CD4-positive, alpha-beta T cell treated with Interleukin-15 for 4 hours (primary cell): ENCODE data around the gene KDM3B.
"Not testable (repeated sequence)": the region's sequence is repeated elsewhere in the genome, so short reads cannot be mapped to it uniquely, and the experiment has no call there.

Source experiments
- DNase-seq: peaks from one replicate; pipeline ENCODE4 v3.0.0-alpha.2; 2020; ENCODE audit warnings: low spot score

Gene KDM3B

DNA sequence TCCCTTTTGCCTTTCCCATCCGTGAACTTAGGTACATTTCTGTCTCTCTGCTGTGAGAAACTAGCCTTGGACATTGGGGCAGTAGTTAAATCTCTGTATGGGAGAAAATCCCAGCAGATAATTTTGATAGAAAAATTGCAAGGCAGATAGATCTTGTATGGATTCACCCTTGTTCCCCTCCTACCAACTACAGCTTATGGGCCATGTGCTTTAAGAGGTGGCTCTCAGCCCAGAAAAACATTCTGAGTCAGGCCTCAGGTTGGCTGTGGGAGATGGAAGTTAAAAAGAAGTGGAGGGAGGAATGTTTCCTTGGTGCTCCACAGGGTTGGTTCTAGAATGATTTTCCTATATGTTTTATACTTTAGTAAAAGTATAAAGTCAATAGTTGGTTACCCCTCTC is 1.4 kb upstream of the KDM3B start:
- no peak for DNase-seq

DNA sequence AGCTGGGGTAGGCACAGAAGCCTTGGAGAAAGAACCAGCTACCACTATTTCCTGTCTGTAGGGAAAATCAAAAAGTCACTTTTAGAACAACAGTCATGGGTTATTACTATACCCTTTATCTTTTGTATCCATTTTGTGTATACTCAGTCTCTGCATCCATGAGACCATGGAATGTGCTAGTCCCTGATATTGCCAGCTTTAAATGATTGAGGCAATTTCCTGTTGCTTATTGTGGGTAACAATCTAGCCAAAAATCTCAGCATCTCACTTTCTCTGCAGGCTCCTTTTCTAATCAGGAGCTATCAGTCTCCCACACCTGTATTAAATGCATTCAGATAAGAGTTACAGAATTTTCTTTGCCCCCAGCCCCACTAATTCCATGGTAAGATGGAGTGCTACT is 968 bp upstream of the KDM3B start:
- DNase-seq = no peak

DNA sequence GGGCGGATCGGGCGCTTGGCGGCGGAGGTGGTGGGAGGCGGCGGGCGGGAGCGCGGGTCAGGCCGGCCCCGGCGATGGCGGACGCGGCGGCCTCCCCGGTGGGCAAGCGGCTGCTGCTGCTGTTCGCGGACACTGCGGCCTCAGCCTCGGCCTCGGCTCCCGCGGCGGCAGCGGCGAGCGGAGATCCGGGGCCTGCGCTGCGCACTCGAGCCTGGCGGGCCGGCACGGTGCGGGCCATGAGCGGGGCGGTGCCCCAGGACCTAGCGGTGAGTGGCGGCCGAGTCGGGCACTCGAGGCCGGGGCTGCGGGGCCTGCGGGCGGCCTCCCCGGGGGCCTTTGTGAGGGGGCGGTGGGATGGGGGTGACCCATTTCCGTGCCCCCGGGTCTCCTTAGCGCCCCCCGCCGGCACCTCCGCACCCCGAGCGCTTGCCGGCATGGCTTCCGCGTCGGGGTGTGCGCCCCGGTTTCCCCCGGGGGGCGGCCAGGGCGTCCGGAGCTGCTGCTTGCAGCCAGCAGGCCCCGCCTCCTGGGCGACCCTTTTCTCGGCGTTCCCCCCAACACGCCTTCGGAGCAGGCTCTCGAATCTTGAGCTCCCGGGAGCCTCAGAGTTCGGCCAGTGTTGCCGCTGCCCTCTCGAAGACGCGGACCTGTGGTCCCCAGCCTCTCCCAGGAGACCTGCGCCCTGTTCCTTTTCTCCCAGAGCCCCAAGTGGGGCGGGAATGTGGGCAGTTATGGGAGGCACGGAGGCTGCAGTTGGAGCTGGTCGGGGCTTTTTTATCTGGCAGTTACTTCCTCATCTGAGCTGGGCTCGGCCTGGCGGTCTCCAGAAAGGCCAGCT is 456 bp downstream of the KDM3B start:
- DNase-seq = peak; percentile 68

- peak; percentile 30 for DNase-seq
These were observed 1.1 kb downstream of the KDM3B start for GRCh38 chr5:138353560-138354080.

DNA sequence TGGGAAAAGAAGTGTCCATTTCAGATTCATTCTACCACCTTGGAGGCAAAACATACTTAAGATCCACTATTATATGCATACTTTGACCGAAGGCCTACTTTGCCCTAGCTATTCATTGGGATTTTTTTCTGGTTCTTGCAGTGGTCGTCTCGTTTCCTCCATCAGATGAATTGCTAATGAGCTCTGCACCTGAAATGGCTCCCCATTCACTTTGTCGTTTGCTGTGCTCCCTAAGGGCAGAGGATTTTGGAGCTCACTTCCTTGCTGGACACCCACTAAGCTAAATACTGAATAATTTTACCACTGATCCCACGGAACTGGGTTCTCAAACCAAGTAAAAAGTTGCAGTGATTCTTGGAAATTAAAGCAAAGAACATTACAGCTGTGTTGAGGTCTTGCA is 1.9 kb downstream of the KDM3B start:
- DNase-seq = no peak

DNA sequence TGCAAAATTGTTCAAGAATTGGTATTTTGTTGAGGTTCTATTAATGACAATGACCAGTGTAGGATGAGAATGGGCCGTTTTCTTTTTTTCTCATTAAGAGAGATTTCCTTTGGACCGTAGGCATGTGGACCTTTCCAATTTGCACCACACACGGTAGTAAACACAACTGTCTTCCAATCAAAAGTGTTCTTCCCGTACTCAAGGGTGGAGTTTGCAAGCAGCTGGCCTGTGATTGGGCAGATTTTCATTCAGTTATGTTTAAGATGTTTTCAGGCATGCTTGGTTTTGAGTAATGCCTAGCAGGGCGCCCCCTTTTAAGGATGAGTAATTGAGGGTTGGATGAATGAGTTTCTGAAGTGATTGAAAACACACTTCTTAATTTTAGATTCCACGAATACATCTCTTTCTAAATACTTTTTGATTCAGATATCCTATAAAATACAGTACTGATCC is 2.5 kb downstream of the KDM3B start:
- DNase-seq = peak; percentile 79

GRCh38 chr5:138359621-138360020 is 7.1 kb downstream of the KDM3B start:
- DNase-seq = no peak

GRCh38 chr5:138360941-138361452 is 8.5 kb downstream of the KDM3B start:
- no peak for DNase-seq

- DNase-seq = no peak
These were observed 12.1 kb downstream of the KDM3B start for GRCh38 chr5:138364576-138364975.

DNA sequence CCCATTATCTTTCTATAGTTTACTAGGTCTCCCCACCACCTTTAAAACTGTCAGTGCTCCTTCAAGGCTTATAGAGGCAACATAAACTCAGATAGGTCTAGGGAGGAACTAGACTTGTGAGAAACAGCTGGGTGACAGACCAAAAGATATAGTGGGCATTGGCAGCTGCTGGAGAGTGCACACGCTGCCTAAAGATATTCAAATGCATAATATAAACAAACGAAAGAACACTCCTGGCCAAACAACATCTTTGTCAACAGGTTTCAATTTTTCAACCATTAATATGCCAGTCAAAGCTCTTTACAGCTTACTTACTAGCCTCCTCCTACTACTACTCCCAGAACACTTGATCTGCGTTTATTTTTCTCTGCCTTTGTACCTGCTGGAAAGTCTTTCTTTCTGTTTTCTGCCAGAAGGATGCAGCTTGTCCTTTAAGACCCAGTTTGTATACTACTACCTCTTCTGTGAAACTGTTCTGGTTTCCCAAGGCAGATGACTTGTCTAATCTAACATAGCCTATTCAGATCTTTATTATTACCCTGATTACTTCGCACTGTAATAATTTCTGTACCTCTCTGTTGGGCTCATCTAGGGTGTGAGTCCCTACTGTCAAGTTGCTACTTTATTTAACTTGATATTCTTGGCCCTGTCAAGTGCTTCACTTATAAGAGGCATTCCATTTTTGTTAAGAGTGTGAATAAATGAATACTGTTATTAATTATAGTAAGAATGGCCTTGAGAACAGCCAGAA is 14.3 kb downstream of the KDM3B start:
- DNase-seq = no peak

DNA sequence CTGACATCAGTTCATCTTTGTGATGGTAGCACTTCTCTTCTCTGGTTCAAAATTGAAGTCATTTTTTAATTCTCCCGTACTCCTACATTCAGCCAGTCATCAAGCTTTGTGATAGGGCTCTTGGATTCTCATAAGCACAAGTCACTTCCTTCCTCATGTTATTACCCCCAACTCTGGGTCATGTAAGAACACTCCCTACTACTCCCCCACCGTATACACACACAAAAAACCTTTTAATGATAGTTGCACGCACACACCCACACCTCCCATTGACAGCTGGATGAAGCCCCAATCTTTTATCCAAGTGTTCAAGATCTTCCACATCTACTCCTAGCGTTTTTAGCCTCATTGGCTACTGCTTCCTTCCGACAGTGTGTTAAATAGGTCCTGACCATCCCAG is 16.8 kb downstream of the KDM3B start:
- no peak for DNase-seq

GRCh38 chr5:138369706-138370105 is 17.2 kb downstream of the KDM3B start:
- no peak for DNase-seq

- no peak for DNase-seq
These were observed 18.1 kb downstream of the KDM3B start for GRCh38 chr5:138370537-138370936.

GRCh38 chr5:138371454-138371853 is 19.0 kb downstream of the KDM3B start:
- DNase-seq = no peak

GRCh38 chr5:138372225-138372624 is 19.7 kb downstream of the KDM3B start:
- DNase-seq = no peak

DNA sequence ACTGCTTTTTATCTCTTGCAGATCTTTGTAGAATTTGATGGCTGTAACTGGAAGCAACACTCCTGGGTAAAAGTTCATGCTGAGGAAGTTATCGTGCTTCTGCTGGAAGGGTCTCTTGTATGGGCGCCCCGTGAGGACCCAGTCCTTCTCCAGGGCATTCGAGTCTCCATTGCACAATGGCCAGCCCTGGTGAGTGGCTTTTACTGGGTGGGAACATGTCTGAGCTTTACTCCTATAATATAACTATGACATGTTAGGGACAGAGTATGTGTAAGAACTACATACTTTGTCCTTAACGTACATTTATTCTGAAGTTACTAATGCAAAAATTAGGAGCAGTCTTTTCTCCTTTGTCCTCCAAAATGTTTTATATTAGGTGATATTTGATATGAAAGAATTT is 20.2 kb downstream of the KDM3B start:
- DNase-seq = no peak

DNA sequence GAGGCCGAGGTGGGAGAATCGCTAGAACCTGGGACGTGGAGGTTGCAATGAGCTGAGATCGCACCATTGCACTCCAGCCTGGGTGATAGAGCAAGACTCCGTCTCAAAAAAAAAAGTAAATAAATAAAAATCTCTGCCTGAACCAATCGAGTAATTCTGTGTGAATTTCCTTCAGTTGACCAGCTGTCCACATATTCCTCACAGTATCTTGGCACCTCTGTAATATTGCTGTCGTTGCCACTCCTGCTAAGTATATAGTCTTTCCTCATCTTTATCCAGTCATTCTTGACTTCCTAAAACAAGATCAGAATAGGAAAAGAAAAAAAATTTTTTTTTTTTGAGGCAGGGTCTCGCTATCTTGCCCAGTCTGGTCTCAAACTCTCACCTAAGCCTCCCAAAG is 29.9 kb downstream of the KDM3B start:
- DNase-seq = no peak

- no peak for DNase-seq
These were observed 33.2 kb downstream of the KDM3B start for GRCh38 chr5:138385660-138386059.

DNA sequence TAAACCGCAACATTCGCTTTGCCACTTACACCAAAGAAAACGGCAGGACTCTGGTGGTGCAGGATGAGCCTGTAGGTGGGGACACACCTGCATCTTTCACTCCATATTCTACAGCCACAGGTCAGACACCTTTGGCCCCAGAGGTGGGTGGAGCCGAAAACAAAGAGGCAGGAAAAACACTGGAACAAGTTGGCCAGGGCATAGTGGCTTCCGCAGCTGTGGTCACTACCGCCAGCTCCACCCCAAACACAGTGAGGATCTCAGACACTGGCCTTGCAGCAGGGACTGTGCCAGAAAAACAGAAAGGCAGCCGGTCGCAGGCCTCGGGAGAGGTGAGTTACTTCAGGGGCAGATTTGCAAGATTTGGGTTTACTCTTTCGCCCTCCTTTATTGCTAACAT is 33.8 kb downstream of the KDM3B start:
- DNase-seq = no peak

GRCh38 chr5:138389332-138389731 is 36.8 kb downstream of the KDM3B start:
- DNase-seq = no peak

- not testable (repeated sequence) for DNase-seq
These were observed 37.4 kb downstream of the KDM3B start for GRCh38 chr5:138389911-138390310.

DNA sequence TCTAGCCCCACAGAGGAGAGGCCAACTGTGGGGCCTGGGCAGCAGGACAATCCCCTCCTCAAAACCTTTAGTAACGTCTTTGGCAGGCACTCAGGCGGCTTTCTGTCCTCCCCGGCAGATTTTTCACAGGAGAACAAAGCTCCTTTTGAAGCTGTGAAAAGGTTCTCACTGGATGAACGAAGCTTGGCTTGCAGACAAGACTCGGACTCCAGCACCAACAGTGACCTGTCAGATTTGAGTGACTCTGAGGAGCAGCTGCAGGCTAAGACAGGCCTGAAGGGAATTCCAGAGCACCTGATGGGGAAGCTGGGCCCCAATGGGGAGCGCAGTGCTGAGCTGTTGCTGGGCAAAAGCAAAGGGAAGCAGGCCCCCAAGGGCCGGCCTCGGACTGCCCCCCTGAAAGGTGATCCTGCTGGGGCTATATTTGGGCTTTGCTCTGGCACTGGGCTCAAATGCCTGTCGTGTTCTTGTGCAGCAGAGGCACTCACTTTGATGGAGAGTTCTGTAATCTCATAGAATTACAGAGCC is 39.4 kb downstream of the KDM3B start:
- no peak for DNase-seq

- DNase-seq = no peak
These were observed 50.2 kb downstream of the KDM3B start for GRCh38 chr5:138402640-138403039.
